ENCODE data around the gene SLC6A20.

The SLC6A20 gene

DNA sequence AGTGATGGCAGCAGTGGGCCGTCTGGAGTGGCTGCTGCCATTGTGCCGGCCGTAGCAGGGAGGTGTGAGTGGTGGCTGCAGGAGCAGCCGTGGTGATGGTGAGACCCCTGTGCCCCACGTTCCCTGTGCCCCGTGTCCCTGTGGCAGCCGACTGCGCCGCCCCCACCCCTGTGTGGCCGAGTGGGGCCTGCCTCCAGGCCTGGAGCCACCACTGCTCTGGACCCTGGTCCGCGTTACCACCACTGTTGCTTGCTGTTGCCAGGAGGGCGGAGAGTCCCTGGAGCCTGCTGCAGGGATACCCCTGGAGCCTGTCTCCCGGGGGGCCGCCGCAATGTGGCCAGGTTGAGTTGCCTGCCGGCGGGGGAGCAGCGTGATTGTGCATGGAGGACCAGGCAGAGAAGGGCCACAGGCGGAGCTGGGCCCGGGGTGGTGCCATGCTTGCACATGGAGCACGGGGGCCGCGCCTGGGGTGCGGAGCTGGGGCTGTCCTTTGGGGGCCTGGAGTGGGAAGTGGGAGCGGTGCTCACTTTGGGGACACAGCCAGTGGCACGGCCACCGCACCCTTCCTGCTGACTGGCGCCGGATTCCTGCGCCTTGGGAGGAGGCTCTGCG lies 50.1 kb downstream of the SLC6A20 start:
- H3K4me1 ChIP-seq (ENCODE audit: control insufficient read depth, insufficient read depth, low read length, poor library complexity, severe bottlenecking) = no peaks in the 10 kb centered on the region
- H3K27ac ChIP-seq (ENCODE audit: low read depth, low read length, severe bottlenecking) = no peak overlapping the region
- peaks cover 53% of the 10 kb centered on the region for H3K36me3 ChIP-seq (ENCODE audit: control insufficient read depth, insufficient read depth, low read length)
- H3K9me3 ChIP-seq (ENCODE audit: control insufficient read depth, low read length) = no peaks in the 10 kb centered on the region
- 96 to 98% methylated on average over 23 to 30 of the region's 32 CpGs for WGBS, 2 experiments (ENCODE audit: insufficient coverage in 2 of 2)
- no peak overlapping the region for H3K4me3 ChIP-seq (ENCODE audit: extremely low read depth, insufficient read depth, low read length, poor library complexity, severe bottlenecking)

DNA sequence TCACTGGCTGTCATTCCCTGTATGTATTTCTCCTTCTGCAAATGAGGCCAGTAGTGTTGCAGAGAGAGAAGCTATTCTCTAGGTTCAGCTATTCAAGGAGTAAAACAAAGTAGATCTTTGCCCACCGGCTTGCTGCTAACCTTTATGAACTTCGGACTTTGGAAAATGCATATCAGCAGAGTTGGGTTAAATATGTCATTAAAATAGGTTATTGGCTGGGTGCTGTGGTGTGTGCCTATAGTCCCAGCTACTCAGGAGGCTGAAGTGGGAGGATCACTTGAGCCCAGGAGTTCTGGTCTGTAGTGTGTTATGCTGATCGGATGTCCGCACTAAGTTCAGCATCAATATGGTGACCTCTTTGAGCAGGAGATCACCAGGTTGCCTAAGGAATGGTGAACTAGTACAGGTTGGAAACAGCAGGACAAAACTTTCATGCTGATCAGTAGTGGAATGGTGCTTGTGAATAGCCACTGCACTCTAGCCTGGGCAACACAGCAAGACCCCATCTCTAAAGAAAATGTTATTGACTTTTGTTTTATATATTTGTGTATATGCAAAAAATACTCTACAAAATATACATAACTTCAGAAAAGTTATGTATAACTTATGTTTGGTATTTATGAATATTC lies 53.8 kb downstream of the SLC6A20 start:
- Histone ChIP-seq H3K27ac (ENCODE audit: low read depth, low read length, severe bottlenecking) (no peak overlapping the region), H3K36me3 (ENCODE audit: control insufficient read depth, insufficient read depth, low read length) (peaks cover 78% of the 10 kb centered on the region), H3K4me1 (ENCODE audit: control insufficient read depth, insufficient read depth, low read length, poor library complexity, severe bottlenecking) (no peaks in the 10 kb centered on the region), H3K4me3 (ENCODE audit: extremely low read depth, insufficient read depth, low read length, poor library complexity, severe bottlenecking) (no peak overlapping the region), H3K9me3 (ENCODE audit: control insufficient read depth, low read length) (no peaks in the 10 kb centered on the region)
- WGBS, 2 experiments (ENCODE audit: insufficient coverage in 2 of 2) = 95 to 96% methylated on average over 4 of the region's 4 CpGs

DNA sequence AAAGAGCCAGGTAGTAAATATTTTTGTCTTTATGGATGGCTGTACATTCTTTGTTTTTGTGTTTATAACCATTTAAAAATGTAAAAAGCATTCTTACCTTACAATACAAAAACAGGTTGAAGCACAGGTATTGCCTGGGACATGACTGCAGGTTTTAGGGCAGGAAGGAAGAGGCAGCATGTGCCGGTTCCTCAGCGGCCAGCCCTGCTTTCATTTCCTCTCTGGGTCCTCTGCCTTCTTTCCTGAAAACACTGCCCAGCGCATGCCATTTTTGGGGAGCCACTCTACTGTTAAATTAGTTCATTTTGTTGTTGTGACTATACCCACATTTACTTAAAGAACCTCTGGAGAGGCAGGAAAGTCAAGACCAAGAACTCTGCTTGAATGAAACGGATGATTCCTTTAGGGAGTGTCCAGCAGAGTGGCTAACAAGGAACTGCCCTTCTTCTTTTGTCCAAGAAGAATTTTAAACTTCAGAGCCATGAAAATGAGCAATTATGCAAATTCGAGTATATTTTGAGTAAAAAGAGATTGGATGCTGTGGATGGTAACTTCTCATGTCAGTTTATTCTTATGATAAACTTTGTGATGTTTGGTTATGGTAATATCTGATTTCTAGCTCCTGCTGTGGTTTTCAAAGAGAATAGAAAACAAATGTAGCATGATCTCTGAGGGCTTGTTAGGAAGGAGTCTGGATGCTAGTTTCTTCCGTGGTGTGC lies 54.4 kb downstream of the SLC6A20 start:
- H3K36me3 ChIP-seq (ENCODE audit: control insufficient read depth, insufficient read depth, low read length) = peaks cover 79% of the 10 kb centered on the region
- H3K27ac ChIP-seq (ENCODE audit: low read depth, low read length, severe bottlenecking) = no peak overlapping the region
- H3K4me3 ChIP-seq (ENCODE audit: extremely low read depth, insufficient read depth, low read length, poor library complexity, severe bottlenecking) = no peak overlapping the region
- no peaks in the 10 kb centered on the region for H3K9me3 ChIP-seq (ENCODE audit: control insufficient read depth, low read length)
- 74 to 87% methylated on average over 3 to 4 of the region's 6 CpGs for WGBS, 2 experiments (ENCODE audit: insufficient coverage in 2 of 2)
- H3K4me1 ChIP-seq (ENCODE audit: control insufficient read depth, insufficient read depth, low read length, poor library complexity, severe bottlenecking) = peaks cover under 1% of the 10 kb centered on the region

DNA sequence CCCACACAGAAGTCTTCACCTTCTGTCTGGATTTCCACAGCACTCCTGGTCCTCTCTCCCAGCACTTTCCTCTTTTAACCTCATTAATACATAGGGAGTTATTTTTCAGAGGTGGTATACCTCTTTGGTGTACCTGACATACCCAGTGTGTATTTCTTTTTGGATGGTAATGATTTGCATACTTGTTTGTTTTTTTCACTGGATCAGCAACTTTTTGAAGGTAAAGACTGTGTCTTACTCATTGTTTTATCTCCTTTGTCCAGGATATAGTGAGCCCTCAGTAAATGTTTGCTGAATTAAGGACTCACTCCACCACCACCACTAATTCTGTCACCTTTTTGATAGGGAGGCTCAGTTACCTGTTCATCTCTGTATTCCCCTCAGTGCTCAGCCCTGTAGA lies 55.1 kb downstream of the SLC6A20 start:
- no peak overlapping the region for H3K27ac ChIP-seq (ENCODE audit: low read depth, low read length, severe bottlenecking)
- H3K4me1 ChIP-seq (ENCODE audit: control insufficient read depth, insufficient read depth, low read length, poor library complexity, severe bottlenecking) = peaks cover 3% of the 10 kb centered on the region
- H3K36me3 ChIP-seq (ENCODE audit: control insufficient read depth, insufficient read depth, low read length) = peaks cover 79% of the 10 kb centered on the region
- H3K9me3 ChIP-seq (ENCODE audit: control insufficient read depth, low read length) = no peaks in the 10 kb centered on the region
- no peak overlapping the region for H3K4me3 ChIP-seq (ENCODE audit: extremely low read depth, insufficient read depth, low read length, poor library complexity, severe bottlenecking)

DNA sequence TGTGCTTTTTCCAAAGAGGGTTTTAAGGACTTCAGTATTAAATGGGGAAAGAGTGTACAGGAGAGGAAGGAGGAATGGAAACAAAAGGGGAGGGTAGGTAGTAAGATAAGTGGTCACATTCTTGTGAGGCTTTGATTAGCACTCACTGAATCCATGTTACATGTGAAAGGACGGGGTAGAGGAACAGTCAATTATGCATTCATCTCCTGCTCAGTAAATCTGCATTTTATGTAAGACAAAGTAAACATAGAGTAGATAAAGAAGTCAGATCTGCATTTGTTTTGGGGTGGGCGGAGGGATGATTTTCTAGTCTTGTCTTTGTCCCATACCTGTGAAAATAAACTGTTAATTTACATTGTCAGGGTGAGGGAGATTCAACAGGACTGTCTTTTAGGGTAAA lies 56.3 kb downstream of the SLC6A20 start:
- Histone ChIP-seq H3K4me3 (ENCODE audit: extremely low read depth, insufficient read depth, low read length, poor library complexity, severe bottlenecking) (no peak overlapping the region), H3K4me1 (ENCODE audit: control insufficient read depth, insufficient read depth, low read length, poor library complexity, severe bottlenecking) (peaks cover 3% of the 10 kb centered on the region), H3K27ac (ENCODE audit: low read depth, low read length, severe bottlenecking) (no peak overlapping the region), H3K9me3 (ENCODE audit: control insufficient read depth, low read length) (no peaks in the 10 kb centered on the region), H3K36me3 (ENCODE audit: control insufficient read depth, insufficient read depth, low read length) (peaks cover 81% of the 10 kb centered on the region)
- 80 to 100% methylated on average over 1 to 2 of the region's 2 CpGs for WGBS, 2 experiments (ENCODE audit: insufficient coverage in 2 of 2)

DNA sequence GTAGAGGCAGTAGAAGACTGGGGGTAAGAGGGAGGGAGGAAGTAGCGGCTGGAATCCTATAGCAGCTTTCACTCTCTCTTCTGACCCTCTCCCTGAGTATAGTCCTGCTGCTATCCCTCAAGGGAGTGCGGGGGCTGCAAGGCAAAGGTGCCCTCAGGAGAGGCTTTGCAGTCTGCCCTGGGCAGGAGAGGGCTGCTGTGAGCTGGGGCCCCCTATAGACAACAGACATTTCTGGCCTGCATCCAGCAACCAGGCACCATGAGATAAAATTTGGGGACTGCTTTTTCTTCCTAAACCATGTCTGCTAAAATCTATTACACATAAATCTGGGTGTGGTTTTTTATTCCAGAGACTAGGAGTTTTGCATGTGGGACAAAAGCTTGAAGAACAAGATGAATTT lies 59.1 kb downstream of the SLC6A20 start:
- H3K4me1 ChIP-seq (ENCODE audit: control insufficient read depth, insufficient read depth, low read length, poor library complexity, severe bottlenecking) = peaks cover 3% of the 10 kb centered on the region

DNA sequence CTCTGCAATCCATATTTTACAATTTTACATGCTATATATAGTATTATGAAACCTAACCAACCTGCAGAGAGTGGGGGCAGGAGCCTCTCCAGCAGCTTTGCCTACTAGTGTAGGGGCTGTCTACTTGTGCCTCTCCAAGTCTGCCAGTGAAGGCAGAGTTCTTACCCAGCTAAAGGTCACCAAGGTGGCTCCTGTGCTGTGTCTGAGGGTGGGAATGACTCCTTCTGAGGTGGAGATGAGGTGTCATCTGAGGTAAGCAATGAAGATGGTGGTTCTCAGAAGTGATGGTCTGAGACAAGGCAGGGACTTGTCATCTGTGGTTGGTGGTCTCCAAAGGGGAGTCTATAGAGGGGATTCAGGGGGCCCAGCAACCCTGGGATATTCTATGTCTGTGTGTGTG lies 59.6 kb downstream of the SLC6A20 start:
- H3K36me3 ChIP-seq (ENCODE audit: control insufficient read depth, insufficient read depth, low read length) = peaks cover 94% of the 10 kb centered on the region

More for the DNA sequence above, 59.1 kb downstream of the SLC6A20 start:
- H3K4me3 ChIP-seq (ENCODE audit: extremely low read depth, insufficient read depth, low read length, poor library complexity, severe bottlenecking) = no peak overlapping the region
- no peak overlapping the region for H3K27ac ChIP-seq (ENCODE audit: low read depth, low read length, severe bottlenecking)
- no peaks in the 10 kb centered on the region for H3K9me3 ChIP-seq (ENCODE audit: control insufficient read depth, low read length)
- 92% methylated on average over 2 of the region's 2 CpGs; no CpG with 5 or more reads in 1 of the 2 experiments for WGBS, 2 experiments (ENCODE audit: insufficient coverage in 2 of 2)
- H3K36me3 ChIP-seq (ENCODE audit: control insufficient read depth, insufficient read depth, low read length) = peaks cover 94% of the 10 kb centered on the region

DNA sequence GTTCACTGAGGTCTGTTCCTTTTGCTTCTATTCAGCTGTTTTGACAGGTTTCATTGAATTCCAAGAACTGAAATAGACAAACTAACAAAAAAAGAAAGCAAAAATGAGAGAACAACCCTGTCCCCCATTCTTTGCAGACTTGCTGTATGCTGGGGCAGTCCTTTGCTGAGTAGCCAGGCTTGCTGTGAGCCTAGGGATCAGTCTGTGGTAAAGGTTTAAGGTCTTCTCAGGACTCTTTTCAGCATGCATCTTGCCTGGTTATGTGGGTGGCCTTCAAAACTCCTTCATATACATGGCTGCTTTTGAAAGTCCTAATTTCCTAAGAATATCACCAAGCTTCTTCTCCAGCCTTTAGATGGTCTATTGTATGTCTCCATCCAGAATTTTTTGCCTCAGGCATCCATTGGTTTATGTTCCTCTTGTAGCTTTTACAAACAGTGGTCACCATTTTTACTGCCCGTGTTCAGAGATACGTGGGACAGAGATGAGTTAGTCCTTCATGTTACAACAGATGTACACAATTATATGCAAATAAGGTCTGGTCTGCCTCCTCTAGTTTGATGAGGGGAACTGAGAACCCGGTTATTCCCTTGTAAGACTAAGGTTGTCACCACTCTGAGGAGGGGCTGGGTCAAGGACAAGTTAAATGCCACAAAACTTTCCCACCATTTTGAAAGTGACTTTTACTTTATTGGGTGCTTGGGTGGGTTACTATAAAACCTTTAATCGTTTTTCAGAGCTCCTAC lies 65.8 kb downstream of the SLC6A20 start:
- no CpG with 5 or more reads among the region's 4 CpGs for WGBS, 2 experiments (ENCODE audit: insufficient coverage in 2 of 2)
- no peak overlapping the region for H3K4me3 ChIP-seq (ENCODE audit: extremely low read depth, insufficient read depth, low read length, poor library complexity, severe bottlenecking)
- no peaks in the 10 kb centered on the region for H3K9me3 ChIP-seq (ENCODE audit: control insufficient read depth, low read length)
- H3K4me1 ChIP-seq (ENCODE audit: control insufficient read depth, insufficient read depth, low read length, poor library complexity, severe bottlenecking) = no peaks in the 10 kb centered on the region
- H3K36me3 ChIP-seq (ENCODE audit: control insufficient read depth, insufficient read depth, low read length) = peaks cover 65% of the 10 kb centered on the region
- no peak overlapping the region for H3K27ac ChIP-seq (ENCODE audit: low read depth, low read length, severe bottlenecking)

More for the DNA sequence above, 59.6 kb downstream of the SLC6A20 start:
- Histone ChIP-seq H3K4me1 (ENCODE audit: control insufficient read depth, insufficient read depth, low read length, poor library complexity, severe bottlenecking) (peaks cover 3% of the 10 kb centered on the region), H3K9me3 (ENCODE audit: control insufficient read depth, low read length) (no peaks in the 10 kb centered on the region), H3K27ac (ENCODE audit: low read depth, low read length, severe bottlenecking) (no peak overlapping the region), H3K4me3 (ENCODE audit: extremely low read depth, insufficient read depth, low read length, poor library complexity, severe bottlenecking) (no peak overlapping the region)

DNA sequence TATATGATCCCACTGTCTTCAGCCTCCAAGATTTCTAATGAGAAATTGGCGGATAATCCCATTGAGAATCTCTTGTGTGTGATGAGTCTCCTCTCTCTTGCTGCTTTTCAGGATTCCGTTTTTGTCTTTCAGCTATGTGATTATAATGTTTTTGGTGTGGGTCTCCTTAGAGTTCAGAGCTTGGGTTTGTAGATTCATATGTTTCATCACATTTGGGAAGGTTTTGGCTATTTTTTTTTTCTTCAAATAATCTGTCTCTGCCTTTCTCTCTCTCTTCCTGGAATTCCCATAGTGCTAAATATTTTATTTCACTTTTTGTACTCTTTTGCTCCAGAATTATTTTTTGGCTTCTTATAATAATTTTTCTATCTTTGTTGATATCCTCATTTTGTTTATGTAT lies 66.7 kb downstream of the SLC6A20 start:
- H3K9me3 ChIP-seq (ENCODE audit: control insufficient read depth, low read length) = no peaks in the 10 kb centered on the region
- H3K27ac ChIP-seq (ENCODE audit: low read depth, low read length, severe bottlenecking) = no peak overlapping the region
- 100% methylated on average over 2 of the region's 2 CpGs; no CpG with 5 or more reads in 1 of the 2 experiments for WGBS, 2 experiments (ENCODE audit: insufficient coverage in 2 of 2)
- H3K36me3 ChIP-seq (ENCODE audit: control insufficient read depth, insufficient read depth, low read length) = peaks cover 61% of the 10 kb centered on the region
- no peaks in the 10 kb centered on the region for H3K4me1 ChIP-seq (ENCODE audit: control insufficient read depth, insufficient read depth, low read length, poor library complexity, severe bottlenecking)
- no peak overlapping the region for H3K4me3 ChIP-seq (ENCODE audit: extremely low read depth, insufficient read depth, low read length, poor library complexity, severe bottlenecking)

DNA sequence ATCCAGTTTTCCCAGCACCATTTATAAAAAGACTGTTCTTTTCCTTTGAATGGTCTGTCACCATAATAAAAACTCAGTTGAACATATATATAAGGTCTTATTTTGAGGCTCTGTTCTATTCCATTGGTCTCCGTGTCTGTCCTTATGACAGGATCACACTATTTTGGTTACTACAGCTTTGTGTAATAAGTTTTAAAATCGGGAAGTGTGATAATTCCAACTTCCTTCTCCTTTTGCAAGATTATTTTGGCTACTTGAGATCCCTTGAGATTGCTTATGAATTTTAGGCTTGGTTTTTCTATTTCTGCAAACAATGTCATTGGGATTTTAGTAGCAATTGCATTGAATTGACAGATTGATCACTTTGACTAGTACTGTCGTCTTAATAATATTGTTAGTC lies 71.4 kb downstream of the SLC6A20 start:
- Histone ChIP-seq H3K4me3 (ENCODE audit: extremely low read depth, insufficient read depth, low read length, poor library complexity, severe bottlenecking) (no peak overlapping the region), H3K27ac (ENCODE audit: low read depth, low read length, severe bottlenecking) (no peak overlapping the region), H3K9me3 (ENCODE audit: control insufficient read depth, low read length) (no peaks in the 10 kb centered on the region), H3K4me1 (ENCODE audit: control insufficient read depth, insufficient read depth, low read length, poor library complexity, severe bottlenecking) (no peaks in the 10 kb centered on the region), H3K36me3 (ENCODE audit: control insufficient read depth, insufficient read depth, low read length) (peaks cover 34% of the 10 kb centered on the region)
- no CpG with 5 or more reads among the region's 3 CpGs for WGBS, 2 experiments (ENCODE audit: insufficient coverage in 2 of 2)
